ENCODE data around the gene PARN.
"Not testable (repeated sequence)": the region's sequence is repeated elsewhere in the genome, so short reads cannot be mapped to it uniquely, and the experiment has no call there.

PARN gene

GRCh38 chr16:14444979-14445810 lies 184.9 kb downstream of the PARN start:
- DNase-seq (ENCODE audit: insufficient read length, low spot score) = no peak
- no peak for FAIRE-seq
- TF ChIP-seq POLR2A (IDR thresholded peaks at IDR 0.05; ENCODE audit: low read depth, low read length) (no peak), POLR2AphosphoS5 (IDR thresholded peaks at IDR 0.05; ENCODE audit: low read depth, low read length) (no peak)

- FAIRE-seq; DNase-seq (ENCODE audit: insufficient read length, low spot score): not testable (repeated sequence)
Observed at GRCh38 chr16:14441533-14441932, 188.5 kb downstream of the PARN start.

GRCh38 chr16:14438256-14438655 lies 191.8 kb downstream of the PARN start:
- no peak for TF ChIP-seq POU2F2 (IDR thresholded peaks at IDR 0.05; ENCODE audit: low read depth, low read length)
- no peak for TF ChIP-seq POLR2AphosphoS5 (IDR thresholded peaks at IDR 0.05; ENCODE audit: low read depth, low read length)
- TF ChIP-seq SPI1 (IDR thresholded peaks at IDR 0.05; ENCODE audit: low read depth, low read length) = no peak
- TF ChIP-seq TAF1 (IDR thresholded peaks at IDR 0.05; ENCODE audit: low read depth, low read length) = no peak
- TF ChIP-seq PAX5 (IDR thresholded peaks at IDR 0.05; ENCODE audit: insufficient read depth, low read length, severe bottlenecking) = no peak
- no peak for TF ChIP-seq POLR2A (IDR thresholded peaks at IDR 0.05; ENCODE audit: low read depth, low read length)
- FAIRE-seq (no peak), DNase-seq (ENCODE audit: insufficient read length, low spot score) (no peak)

- TF ChIP-seq SPI1 (IDR thresholded peaks at IDR 0.05; ENCODE audit: low read depth, low read length) (no peak), PAX5 (IDR thresholded peaks at IDR 0.05; ENCODE audit: insufficient read depth, low read length, severe bottlenecking) (no peak)
- DNase-seq (ENCODE audit: insufficient read length, low spot score) (no peak), FAIRE-seq (no peak)
Observed at GRCh38 chr16:14437426-14437825, 192.6 kb downstream of the PARN start.

GRCh38 chr16:14436401-14436955 lies 193.6 kb downstream of the PARN start:
- no peak for FAIRE-seq

GRCh38 chr16:14434860-14435259 lies 195.2 kb downstream of the PARN start:
- no peak for DNase-seq (ENCODE audit: insufficient read length, low spot score)
- no peak for TF ChIP-seq POLR2AphosphoS5 (IDR thresholded peaks at IDR 0.05; ENCODE audit: low read depth, low read length)
- TF ChIP-seq PAX5 (IDR thresholded peaks at IDR 0.05; ENCODE audit: insufficient read depth, low read length, severe bottlenecking) = no peak
- TF ChIP-seq TAF1 (IDR thresholded peaks at IDR 0.05; ENCODE audit: low read depth, low read length) = no peak
- FAIRE-seq = no peak

More at GRCh38 chr16:14436401-14436955, 193.6 kb downstream of the PARN start:
- TF ChIP-seq PAX5 (IDR thresholded peaks at IDR 0.05; ENCODE audit: insufficient read depth, low read length, severe bottlenecking) (no peak), POU2F2 (IDR thresholded peaks at IDR 0.05; ENCODE audit: low read depth, low read length) (no peak), POLR2A (IDR thresholded peaks at IDR 0.05; ENCODE audit: low read depth, low read length) (no peak), POLR2AphosphoS5 (IDR thresholded peaks at IDR 0.05; ENCODE audit: low read depth, low read length) (no peak), SPI1 (IDR thresholded peaks at IDR 0.05; ENCODE audit: low read depth, low read length) (no peak), TAF1 (IDR thresholded peaks at IDR 0.05; ENCODE audit: low read depth, low read length) (no peak)
- no peak for DNase-seq (ENCODE audit: insufficient read length, low spot score)

DNA sequence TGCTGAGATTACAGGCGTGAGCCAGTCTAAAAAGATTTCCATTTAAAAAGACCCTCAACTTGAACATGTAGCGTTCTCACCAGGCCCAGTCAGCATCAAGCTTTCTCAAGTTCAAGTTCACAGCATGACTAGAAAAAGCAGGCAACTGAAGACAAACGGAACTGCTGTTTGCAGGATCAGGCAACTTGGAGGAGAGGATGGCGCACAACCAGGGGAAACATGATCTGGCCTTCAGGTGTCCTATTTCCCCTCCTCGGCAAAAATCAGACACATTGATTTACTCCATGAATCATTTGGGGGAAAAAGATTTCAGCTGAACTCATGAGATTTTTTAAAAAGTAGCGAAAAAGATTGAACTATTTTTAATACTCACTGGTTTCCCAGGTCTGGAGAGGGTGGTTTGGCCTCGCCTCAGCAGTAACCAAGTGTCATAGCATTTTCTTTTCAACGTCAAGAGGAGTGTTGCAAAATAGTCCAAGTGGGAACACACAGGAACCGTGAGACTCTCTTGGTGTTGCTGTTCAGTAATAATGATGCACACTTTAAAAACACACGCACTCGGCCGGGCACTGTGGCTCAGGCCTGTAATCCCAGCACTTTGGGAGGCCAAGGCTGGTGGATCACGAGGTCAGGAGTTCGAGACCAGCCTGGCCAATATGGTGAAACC lies 201.0 kb downstream of the PARN start:
- not testable (repeated sequence) for FAIRE-seq; DNase-seq (ENCODE audit: insufficient read length, low spot score)

DNA sequence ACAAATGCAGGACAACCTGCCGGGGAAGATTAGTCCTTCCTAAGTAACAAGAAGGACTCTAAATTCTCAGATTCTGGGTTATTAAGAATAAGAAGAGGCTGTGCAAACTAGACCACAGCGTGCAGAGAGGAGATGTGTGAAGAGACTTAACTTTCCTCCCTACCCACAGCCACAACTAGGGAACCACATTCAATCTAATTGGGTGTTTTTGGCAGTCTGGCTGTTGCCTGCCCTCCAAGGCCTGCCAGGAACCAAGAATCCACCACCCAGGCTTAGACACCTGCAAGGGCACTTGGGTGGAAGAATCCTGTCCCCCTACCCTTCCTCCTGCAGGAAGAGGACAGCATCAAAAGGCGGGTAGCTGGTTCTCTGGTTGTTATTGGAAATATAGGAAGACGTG lies 202.0 kb downstream of the PARN start:
- DNase-seq (ENCODE audit: insufficient read length, low spot score) = no peak
- FAIRE-seq = no peak
- no peak for TF ChIP-seq POLR2A (IDR thresholded peaks at IDR 0.05; ENCODE audit: low read depth, low read length)
- TF ChIP-seq SPI1 (IDR thresholded peaks at IDR 0.05; ENCODE audit: low read depth, low read length) = no peak
- TF ChIP-seq TAF1 (IDR thresholded peaks at IDR 0.05; ENCODE audit: low read depth, low read length) = no peak
- no peak for TF ChIP-seq POU2F2 (IDR thresholded peaks at IDR 0.05; ENCODE audit: low read depth, low read length)
- no peak for TF ChIP-seq PAX5 (IDR thresholded peaks at IDR 0.05; ENCODE audit: insufficient read depth, low read length, severe bottlenecking)
- TF ChIP-seq POLR2AphosphoS5 (IDR thresholded peaks at IDR 0.05; ENCODE audit: low read depth, low read length) = no peak

GRCh38 chr16:14427371-14427948 lies 202.6 kb downstream of the PARN start:
- DNase-seq (ENCODE audit: insufficient read length, low spot score) = no peak
- no peak for FAIRE-seq
- no peak for TF ChIP-seq POLR2AphosphoS5 (IDR thresholded peaks at IDR 0.05; ENCODE audit: low read depth, low read length)
- TF ChIP-seq SPI1 (IDR thresholded peaks at IDR 0.05; ENCODE audit: low read depth, low read length) = no peak
- no peak for TF ChIP-seq POU2F2 (IDR thresholded peaks at IDR 0.05; ENCODE audit: low read depth, low read length)
- no peak for TF ChIP-seq PAX5 (IDR thresholded peaks at IDR 0.05; ENCODE audit: insufficient read depth, low read length, severe bottlenecking)
- TF ChIP-seq TAF1 (IDR thresholded peaks at IDR 0.05; ENCODE audit: low read depth, low read length) = no peak
- TF ChIP-seq POLR2A (IDR thresholded peaks at IDR 0.05; ENCODE audit: low read depth, low read length) = no peak

DNA sequence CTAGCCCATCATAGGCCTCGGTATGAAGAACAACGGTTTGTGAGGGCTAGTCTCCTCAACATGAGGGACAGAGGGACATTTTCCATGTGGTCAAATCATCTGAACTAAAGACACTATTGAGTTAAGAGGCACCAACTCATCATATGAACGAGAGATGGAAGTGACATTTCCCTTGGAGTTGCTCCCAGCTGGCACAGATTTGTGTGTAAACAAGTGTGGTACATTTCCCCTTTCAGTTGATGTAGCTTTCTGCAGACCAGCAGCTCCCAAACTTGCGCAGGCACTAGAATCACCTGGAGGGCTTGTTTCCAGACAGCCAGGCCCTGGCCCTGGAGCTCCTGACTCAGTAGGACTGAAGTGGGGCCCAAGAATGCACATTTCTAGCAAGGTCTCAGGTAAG lies 205.5 kb downstream of the PARN start:
- FAIRE-seq (no peak), DNase-seq (ENCODE audit: insufficient read length, low spot score) (no peak)
- no peak for TF ChIP-seq POLR2AphosphoS5 (IDR thresholded peaks at IDR 0.05; ENCODE audit: low read depth, low read length)
- TF ChIP-seq TAF1 (IDR thresholded peaks at IDR 0.05; ENCODE audit: low read depth, low read length) = no peak
- TF ChIP-seq PAX5 (IDR thresholded peaks at IDR 0.05; ENCODE audit: insufficient read depth, low read length, severe bottlenecking) = no peak
- TF ChIP-seq POLR2A (IDR thresholded peaks at IDR 0.05; ENCODE audit: low read depth, low read length) = no peak
- TF ChIP-seq SPI1 (IDR thresholded peaks at IDR 0.05; ENCODE audit: low read depth, low read length) = no peak
- no peak for TF ChIP-seq POU2F2 (IDR thresholded peaks at IDR 0.05; ENCODE audit: low read depth, low read length)
